ENCODE results near the gene FGG. TPM values are rescaled to one million over a fixed set of nuclear protein-coding genes. Genes with fewer than 3 reads are reported as not detected.
A peak's percentile ranks its signal among the peaks of the same experiment; 100 is the strongest.

FGG gene
- total RNA-seq, 4 donors from 2014 or later: not detected

GRCh38 chr4:154626793-154627484 is 14.5 kb upstream of the FGG start:
- TF ChIP-seq CTCF (IDR thresholded peaks at IDR 0.05): peak; percentile 14 to 66 (median 49)
- TF ChIP-seq EP300 (IDR thresholded peaks at IDR 0.05): no peak
- peaks cover 0 to 10% (median 5%) of the 10 kb centered on the region in 4 donors for H3K4me1 ChIP-seq
- peak overlapping the region; percentile 22 to 46 (median 36) for H3K4me3 ChIP-seq
- H3K27me3 ChIP-seq: no peaks in the 10 kb centered on the region
- H3K36me3 ChIP-seq: no peaks in the 10 kb centered on the region
- DNase-seq (ENCODE audit: low spot score in 2 of 2): peak in 1 of 2 donors; percentile 7
- H3K9me3 ChIP-seq: no peaks in the 10 kb centered on the region
- WGBS, 2 donors: 9 to 15% methylated on average over 22 to 35 of the region's 48 CpGs
- no peak overlapping the region for H3K27ac ChIP-seq

GRCh38 chr4:154625971-154626370 is 13.5 kb upstream of the FGG start:
- WGBS, 2 donors: 91 to 92% methylated on average over 3 of the region's 3 CpGs
- Histone ChIP-seq H3K9me3 (no peaks in the 10 kb centered on the region), H3K4me3 (no peak overlapping the region), H3K36me3 (no peaks in the 10 kb centered on the region), H3K27ac (no peak overlapping the region), H3K27me3 (no peaks in the 10 kb centered on the region), H3K4me1 (peaks cover 0 to 10% (median 5%) of the 10 kb centered on the region in 4 donors)
- DNase-seq (ENCODE audit: low spot score in 2 of 2): no peak
- TF ChIP-seq POLR2A (IDR thresholded peaks at IDR 0.05) (no peak), EP300 (IDR thresholded peaks at IDR 0.05) (no peak), CTCF (IDR thresholded peaks at IDR 0.05) (no peak)

- no peak overlapping the region for H3K4me3 ChIP-seq
- no peaks in the 10 kb centered on the region for H3K27me3 ChIP-seq
- no peak overlapping the region for H3K27ac ChIP-seq
- TF ChIP-seq CTCF (IDR thresholded peaks at IDR 0.05): no peak
- TF ChIP-seq EP300 (IDR thresholded peaks at IDR 0.05): no peak
- TF ChIP-seq POLR2A (IDR thresholded peaks at IDR 0.05): no peak
- no peaks in the 10 kb centered on the region for H3K9me3 ChIP-seq
- H3K4me1 ChIP-seq: peaks cover 0 to 10% (median 5%) of the 10 kb centered on the region in 4 donors
- 86 to 90% methylated on average over 7 of the region's 7 CpGs for WGBS, 2 donors
- DNase-seq (ENCODE audit: low spot score in 2 of 2): no peak
- H3K36me3 ChIP-seq: no peaks in the 10 kb centered on the region
Observed at GRCh38 chr4:154623995-154624394, 11.5 kb upstream of the FGG start.

- Histone ChIP-seq H3K9me3 (no peaks in the 10 kb centered on the region), H3K27me3 (no peaks in the 10 kb centered on the region), H3K36me3 (no peaks in the 10 kb centered on the region), H3K4me3 (no peak overlapping the region), H3K27ac (no peak overlapping the region), H3K4me1 (peaks cover 0 to 10% (median 5%) of the 10 kb centered on the region in 4 donors)
- TF ChIP-seq EP300 (IDR thresholded peaks at IDR 0.05): no peak
- no peak for TF ChIP-seq POLR2A (IDR thresholded peaks at IDR 0.05)
- no peak for TF ChIP-seq CTCF (IDR thresholded peaks at IDR 0.05)
- DNase-seq (ENCODE audit: low spot score in 2 of 2): no peak
- 70% methylated on average over 3 of the region's 3 CpGs for WGBS, 2 donors
Observed at GRCh38 chr4:154623436-154623835, 11.0 kb upstream of the FGG start.

- no peaks in the 10 kb centered on the region for H3K27me3 ChIP-seq
- H3K27ac ChIP-seq: no peak overlapping the region
- DNase-seq (ENCODE audit: low spot score in 2 of 2): peak in 1 of 2 donors; percentile 11
- TF ChIP-seq POLR2A (IDR thresholded peaks at IDR 0.05) (no peak), CTCF (IDR thresholded peaks at IDR 0.05) (peak; percentile 14 to 34 (median 19)), EP300 (IDR thresholded peaks at IDR 0.05) (no peak)
- H3K9me3 ChIP-seq: no peaks in the 10 kb centered on the region
- H3K36me3 ChIP-seq: no peaks in the 10 kb centered on the region
- peaks cover 0 to 10% (median 5%) of the 10 kb centered on the region in 4 donors for H3K4me1 ChIP-seq
- no peak overlapping the region for H3K4me3 ChIP-seq
Observed at GRCh38 chr4:154622598-154622997, 10.1 kb upstream of the FGG start.
